ENCODE data around the gene INO80C.

- TF ChIP-seq CTCF (IDR thresholded peaks at IDR 0.05; ENCODE audit: insufficient read depth, low read depth, low read length) (no peak), EZH2 (IDR thresholded peaks at IDR 0.05; ENCODE audit: insufficient read depth, low read length) (no peak)
Observed at GRCh38 chr18:35535297-35535696, 37.5 kb upstream of the INO80C start.

All from astrocyte (in vitro differentiated cells and primary cell).